ENCODE data around the gene CNOT6.

CNOT6 gene

GRCh38 chr5:180596115-180596667, 102.0 kb downstream of the CNOT6 start:
- no peak overlapping the region for H3K4me3 ChIP-seq (IDR thresholded peaks at IDR 0.05; ENCODE audit: insufficient read depth, low read depth, low read length)
- no peaks in the 10 kb centered on the region; the same call in 1 of the 2 replicates for H3K27me3 ChIP-seq (ENCODE audit: insufficient read depth, low read depth)
- no peak overlapping the region for H2AFZ ChIP-seq (ENCODE audit: low read depth)
- H3K27ac ChIP-seq = no peak overlapping the region
- TF ChIP-seq, protein P1, sequence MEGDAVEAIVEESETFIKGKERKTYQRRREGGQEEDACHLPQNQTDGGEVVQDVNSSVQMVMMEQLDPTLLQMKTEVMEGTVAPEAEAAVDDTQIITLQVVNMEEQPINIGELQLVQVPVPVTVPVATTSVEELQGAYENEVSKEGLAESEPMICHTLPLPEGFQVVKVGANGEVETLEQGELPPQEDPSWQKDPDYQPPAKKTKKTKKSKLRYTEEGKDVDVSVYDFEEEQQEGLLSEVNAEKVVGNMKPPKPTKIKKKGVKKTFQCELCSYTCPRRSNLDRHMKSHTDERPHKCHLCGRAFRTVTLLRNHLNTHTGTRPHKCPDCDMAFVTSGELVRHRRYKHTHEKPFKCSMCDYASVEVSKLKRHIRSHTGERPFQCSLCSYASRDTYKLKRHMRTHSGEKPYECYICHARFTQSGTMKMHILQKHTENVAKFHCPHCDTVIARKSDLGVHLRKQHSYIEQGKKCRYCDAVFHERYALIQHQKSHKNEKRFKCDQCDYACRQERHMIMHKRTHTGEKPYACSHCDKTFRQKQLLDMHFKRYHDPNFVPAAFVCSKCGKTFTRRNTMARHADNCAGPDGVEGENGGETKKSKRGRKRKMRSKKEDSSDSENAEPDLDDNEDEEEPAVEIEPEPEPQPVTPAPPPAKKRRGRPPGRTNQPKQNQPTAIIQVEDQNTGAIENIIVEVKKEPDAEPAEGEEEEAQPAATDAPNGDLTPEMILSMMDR (conservative IDR thresholded peaks at IDR 0.05; ENCODE audit: low read depth, low read length) = no peak
- H3K79me2 ChIP-seq (ENCODE audit: insufficient read depth, low read depth) = no peaks in the 10 kb centered on the region
- no peak overlapping the region for H3K9ac ChIP-seq
- H3K4me2 ChIP-seq = no peak overlapping the region
- no peaks in the 10 kb centered on the region for H4K20me1 ChIP-seq (ENCODE audit: insufficient read depth)
- no peaks in the 10 kb centered on the region for H3K4me1 ChIP-seq (ENCODE audit: low read depth, poor library complexity, severe bottlenecking)
- no peaks in the 10 kb centered on the region for H3K36me3 ChIP-seq (ENCODE audit: insufficient read depth)

DNA sequence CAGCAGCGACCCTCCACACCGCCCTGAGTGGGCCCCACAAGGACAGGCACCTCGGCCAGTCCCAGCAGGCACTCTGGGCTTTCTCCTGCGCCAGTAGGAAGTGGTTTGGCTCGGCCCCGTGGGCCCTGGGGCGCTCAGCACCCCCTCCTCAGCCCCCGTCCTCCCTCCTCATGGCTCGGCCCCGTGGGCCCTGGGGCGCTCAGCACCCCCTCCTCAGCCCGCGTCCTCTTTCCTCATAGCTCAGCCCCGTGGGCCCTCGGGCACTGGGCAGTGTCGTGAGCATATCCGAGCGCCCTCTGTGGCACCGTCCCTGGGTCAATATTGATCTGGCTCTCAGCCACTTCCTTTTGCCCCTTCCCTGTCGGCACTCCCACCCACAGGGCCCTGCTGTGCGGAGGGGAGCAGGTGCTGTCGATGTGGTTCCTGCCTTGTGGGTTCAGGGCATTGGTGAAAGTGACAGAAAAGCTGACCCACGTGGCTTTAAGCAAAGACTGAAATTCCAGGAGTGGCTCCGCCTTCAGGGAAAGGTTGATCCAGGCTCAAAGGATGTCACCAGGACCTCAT, 102.6 kb downstream of the CNOT6 start:
- Histone ChIP-seq H3K4me2 (no peak overlapping the region), H3K36me3 (ENCODE audit: insufficient read depth) (no peaks in the 10 kb centered on the region), H3K79me2 (ENCODE audit: insufficient read depth, low read depth) (no peaks in the 10 kb centered on the region), H3K9ac (no peak overlapping the region), H2AFZ (ENCODE audit: low read depth) (no peak overlapping the region), H4K20me1 (ENCODE audit: insufficient read depth) (no peaks in the 10 kb centered on the region), H3K27ac (no peak overlapping the region), H3K4me3 (IDR thresholded peaks at IDR 0.05; ENCODE audit: insufficient read depth, low read depth, low read length) (no peak overlapping the region), H3K27me3 (ENCODE audit: insufficient read depth, low read depth) (no peaks in the 10 kb centered on the region; the same call in 1 of the 2 replicates), H3K4me1 (ENCODE audit: low read depth, poor library complexity, severe bottlenecking) (no peaks in the 10 kb centered on the region)
- TF ChIP-seq, protein P1 (conservative IDR thresholded peaks at IDR 0.05; ENCODE audit: low read depth, low read length) = no peak

DNA sequence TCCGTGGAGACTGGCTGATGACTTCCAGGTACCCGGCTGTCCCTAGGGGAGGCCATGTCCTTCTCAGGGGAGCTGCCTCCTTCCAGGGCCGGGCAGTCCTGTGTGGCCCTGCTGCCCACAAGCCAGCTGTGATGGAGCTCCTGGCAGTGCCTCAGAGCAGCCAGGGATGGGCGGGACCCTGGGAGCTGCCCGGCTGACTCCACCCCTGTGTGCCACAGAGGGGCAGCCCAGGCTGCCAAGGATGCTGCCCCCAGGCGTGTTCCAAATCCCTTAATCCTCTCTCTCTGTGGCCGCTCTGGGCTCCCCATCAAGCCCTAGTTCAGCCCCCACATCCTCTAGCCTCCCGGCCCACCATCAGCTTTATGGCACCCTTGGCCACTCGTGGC, 104.1 kb downstream of the CNOT6 start:
- no peaks in the 10 kb centered on the region for H4K20me1 ChIP-seq (ENCODE audit: insufficient read depth)
- H3K27ac ChIP-seq = no peak overlapping the region
- no peaks in the 10 kb centered on the region for H3K79me2 ChIP-seq (ENCODE audit: insufficient read depth, low read depth)
- no peaks in the 10 kb centered on the region for H3K36me3 ChIP-seq (ENCODE audit: insufficient read depth)
- no peak overlapping the region for H2AFZ ChIP-seq (ENCODE audit: low read depth)
- H3K4me2 ChIP-seq = no peak overlapping the region
- no peaks in the 10 kb centered on the region for H3K4me1 ChIP-seq (ENCODE audit: low read depth, poor library complexity, severe bottlenecking)
- no peak overlapping the region for H3K9ac ChIP-seq
- H3K4me3 ChIP-seq (IDR thresholded peaks at IDR 0.05; ENCODE audit: insufficient read depth, low read depth, low read length) = no peak overlapping the region
- TF ChIP-seq, protein P1 (conservative IDR thresholded peaks at IDR 0.05; ENCODE audit: low read depth, low read length) = no peak
- H3K27me3 ChIP-seq (ENCODE audit: insufficient read depth, low read depth) = no peaks in the 10 kb centered on the region; the same call in 1 of the 2 replicates

DNA sequence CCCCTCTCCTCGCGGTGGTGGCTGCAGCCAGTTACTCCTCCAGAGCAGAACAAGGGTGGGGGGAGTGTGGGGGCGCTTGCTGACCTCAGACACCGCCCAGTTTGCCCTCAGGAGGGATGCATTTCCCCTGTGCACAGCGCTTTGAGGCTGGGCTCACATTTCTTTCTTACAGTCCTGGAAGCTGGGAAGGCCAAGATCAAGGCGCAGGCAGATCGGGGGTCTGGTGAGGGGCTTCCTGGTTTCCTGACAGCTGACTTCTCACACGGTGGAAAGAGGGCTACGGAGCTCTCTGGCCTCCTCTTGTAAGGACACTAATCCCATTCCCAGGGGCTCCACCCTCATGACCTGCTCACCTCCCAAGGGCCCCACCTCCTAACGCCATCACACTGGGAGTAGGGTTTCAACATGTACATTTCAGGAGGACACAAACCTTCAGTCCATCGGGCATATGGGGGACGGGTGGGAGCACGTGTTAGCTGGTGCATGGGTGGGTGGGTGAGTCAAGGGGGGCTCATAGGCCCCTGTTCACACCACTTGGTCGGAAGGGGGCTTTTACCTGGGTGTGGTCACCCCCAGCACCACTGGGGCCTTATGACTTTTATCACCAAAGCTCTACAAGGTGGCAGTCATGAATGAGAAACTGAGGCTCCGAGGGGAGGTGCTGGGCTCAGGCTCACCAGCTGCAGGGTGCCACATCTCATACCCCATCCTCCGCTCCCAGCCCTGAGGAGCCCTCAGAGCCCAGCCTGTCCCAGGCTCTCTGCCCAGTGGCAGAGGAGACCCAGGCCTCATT, 104.8 kb downstream of the CNOT6 start:
- no peak overlapping the region for H3K27ac ChIP-seq
- no peaks in the 10 kb centered on the region; the same call in 1 of the 2 replicates for H3K27me3 ChIP-seq (ENCODE audit: insufficient read depth, low read depth)
- H3K4me3 ChIP-seq (IDR thresholded peaks at IDR 0.05; ENCODE audit: insufficient read depth, low read depth, low read length) = no peak overlapping the region
- TF ChIP-seq, protein P1 (conservative IDR thresholded peaks at IDR 0.05; ENCODE audit: low read depth, low read length) = no peak
- no peak overlapping the region for H3K4me2 ChIP-seq
- H2AFZ ChIP-seq (ENCODE audit: low read depth) = no peak overlapping the region
- H3K36me3 ChIP-seq (ENCODE audit: insufficient read depth) = no peaks in the 10 kb centered on the region
- no peaks in the 10 kb centered on the region for H3K4me1 ChIP-seq (ENCODE audit: low read depth, poor library complexity, severe bottlenecking)
- H4K20me1 ChIP-seq (ENCODE audit: insufficient read depth) = no peaks in the 10 kb centered on the region
- no peak overlapping the region for H3K9ac ChIP-seq
- no peaks in the 10 kb centered on the region for H3K79me2 ChIP-seq (ENCODE audit: insufficient read depth, low read depth)

Data from KMS-11 (cell line).